BLaER1 treated with 17β-estradiol and CSF1 and Interleukin-3, amounts not matched to agents 10 nM and 100 nM (cell line): ENCODE data around the gene WDR45B.

ENCODE experiments used
- H3K27ac ChIP-seq, 11 experiments: shearing (Covaris generic); formaldehyde crosslinking; 2 replicates each; pipeline ENCODE4 v1.8.1; 2022
- H3K27me3 ChIP-seq, 11 experiments: shearing (Covaris generic); formaldehyde crosslinking; 2 replicates each; pipeline ENCODE4 v1.8.1; 2022
- H3K36me3 ChIP-seq, 11 experiments: shearing (Covaris generic); formaldehyde crosslinking; 2 replicates each; pipeline ENCODE4 v1.8.1; 2022
- H3K4me1 ChIP-seq, 10 experiments: shearing (Covaris generic); formaldehyde crosslinking; 2 replicates each; pipeline ENCODE4 v1.8.1; 2022
- H3K4me2 ChIP-seq, 11 experiments: shearing (Covaris generic); formaldehyde crosslinking; 2 replicates each; pipeline ENCODE4 v1.8.1; 2022
- H3K4me3 ChIP-seq, 10 experiments: shearing (Covaris generic); formaldehyde crosslinking; 2 replicates each; pipeline ENCODE4 v1.8.1; 2022
- H3K9ac ChIP-seq, 11 experiments: shearing (Covaris generic); formaldehyde crosslinking; 2 replicates each; pipeline ENCODE4 v1.8.1; 2022
- H3K9me3 ChIP-seq, 11 experiments: shearing (Covaris generic); formaldehyde crosslinking; replicated peaks in 1 of 11; 2 replicates each; pipeline ENCODE4 v1.8.1; 2022
- H4K20me1 ChIP-seq, 11 experiments: shearing (Covaris generic); formaldehyde crosslinking; 2 replicates each; pipeline ENCODE4 v1.8.1; 2022
- Cebpa-rat ChIP-seq, 11 experiments: shearing (Covaris generic); IDR thresholded peaks; 2 replicates each; pipeline ENCODE4 v1.8.1; 2022

The WDR45B gene

GRCh38 chr17:82647593-82648164 is 565 bp downstream of the WDR45B start:
- Histone ChIP-seq H3K4me3 (peak overlapping the region; percentile 81 to 100 (median 96)), H3K9me3 (no peaks in the 10 kb centered on the region), H3K27me3 (no peaks in the 10 kb centered on the region), H3K4me1 (peaks cover 26 to 33% (median 29%) of the 10 kb centered on the region in 10 experiments), H3K9ac (peak overlapping the region; percentile 93 to 99 (median 96)), H3K4me2 (peak overlapping the region; percentile 92 to 100 (median 98)), H4K20me1 (peaks cover 51 to 55% (median 54%) of the 10 kb centered on the region in 11 experiments; a peak in 21 of 22 replicates), H3K36me3 (peaks cover 20 to 38% (median 29%) of the 10 kb centered on the region in 11 experiments), H3K27ac (peak overlapping the region; percentile 88 to 96 (median 94))
- TF ChIP-seq Cebpa-rat (IDR thresholded peaks at IDR 0.05): no peak

DNA sequence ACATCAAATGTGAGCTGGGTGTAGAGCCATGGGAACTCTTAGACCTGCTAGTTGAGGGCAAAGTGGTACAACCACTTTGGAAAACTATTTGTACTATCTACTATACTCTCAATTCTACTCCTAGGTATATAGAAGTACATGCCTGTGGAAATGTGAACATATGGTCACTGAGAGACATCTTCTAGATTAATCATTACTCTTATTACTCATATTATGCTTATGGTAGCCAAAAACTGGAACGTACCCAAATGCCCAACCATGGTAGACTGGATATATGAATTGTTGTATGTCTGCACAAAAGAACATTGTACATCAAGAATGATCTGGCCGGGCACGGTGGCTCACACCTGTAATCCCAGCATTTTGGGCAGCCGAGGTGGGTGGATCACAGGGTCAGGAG is 2.7 kb downstream of the WDR45B start:
- Histone ChIP-seq H3K4me3 (no peak overlapping the region), H3K36me3 (peaks cover 42 to 60% (median 51%) of the 10 kb centered on the region in 11 experiments), H3K9me3 (no peaks in the 10 kb centered on the region), H3K27ac (no peak overlapping the region), H3K9ac (peak overlapping the region in 3 of 11 experiments; percentile 12 to 99 (median 96); a peak in 1 of 22 replicates), H3K4me2 (peak overlapping the region; percentile 92 to 100 (median 98); a peak in 17 of 22 replicates), H3K27me3 (no peaks in the 10 kb centered on the region), H3K4me1 (peaks cover 23 to 33% (median 29%) of the 10 kb centered on the region in 10 experiments), H4K20me1 (peaks cover 72 to 77% (median 75%) of the 10 kb centered on the region in 11 experiments; a peak in 21 of 22 replicates)
- TF ChIP-seq Cebpa-rat (IDR thresholded peaks at IDR 0.05): no peak

DNA sequence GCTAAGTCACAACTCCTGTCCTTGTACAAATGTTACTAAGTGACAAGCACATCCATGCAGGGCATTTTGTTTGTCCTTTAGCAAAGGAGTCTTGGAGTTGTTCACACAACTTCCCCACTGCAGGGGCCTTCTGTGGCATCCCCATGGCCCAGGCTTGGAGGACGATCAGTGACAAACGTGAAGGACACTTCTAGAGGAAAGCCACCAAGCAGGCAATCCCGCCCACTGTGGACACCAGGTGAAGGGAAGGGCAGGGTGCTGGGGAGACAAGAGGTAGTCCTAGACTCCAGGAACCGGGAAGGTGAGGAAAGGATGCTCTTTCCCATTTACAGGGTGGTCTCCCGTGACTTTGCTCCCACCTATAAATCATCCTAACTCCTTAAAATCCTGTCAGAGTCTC is 4.1 kb downstream of the WDR45B start:
- Histone ChIP-seq H3K4me3 (no peak overlapping the region), H3K4me1 (peaks cover 22 to 41% (median 26%) of the 10 kb centered on the region in 10 experiments), H3K27me3 (no peaks in the 10 kb centered on the region), H3K9me3 (no peaks in the 10 kb centered on the region), H3K9ac (peak overlapping the region in 6 of 11 experiments; percentile 5 to 41 (median 20); a peak in 5 of 22 replicates), H3K36me3 (peaks cover 56 to 74% (median 64%) of the 10 kb centered on the region in 11 experiments), H4K20me1 (peaks cover 86 to 91% (median 89%) of the 10 kb centered on the region in 11 experiments), H3K4me2 (no peak overlapping the region), H3K27ac (no peak overlapping the region)
- no peak for TF ChIP-seq Cebpa-rat (IDR thresholded peaks at IDR 0.05)

DNA sequence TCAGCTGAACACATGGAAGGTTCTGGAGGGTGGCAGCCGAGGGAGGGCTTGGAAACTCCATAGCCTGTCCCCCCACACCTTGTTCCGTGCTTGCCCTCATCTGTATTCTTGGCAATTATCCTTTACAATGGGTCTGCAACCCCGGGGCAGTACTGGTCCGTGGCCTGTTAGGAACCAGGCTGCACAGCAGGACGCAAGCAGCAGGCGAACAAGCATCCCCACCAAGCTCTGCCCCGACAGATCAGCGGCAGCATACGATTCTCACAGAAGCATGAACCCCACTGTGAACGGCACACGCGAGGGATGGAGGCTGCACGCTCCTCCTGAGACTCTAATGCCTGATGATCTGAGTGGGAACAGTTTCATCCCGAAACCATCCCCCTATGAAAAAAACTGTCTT is 6.2 kb downstream of the WDR45B start:
- H3K4me3 ChIP-seq: no peak overlapping the region
- H3K4me2 ChIP-seq: no peak overlapping the region
- TF ChIP-seq Cebpa-rat (IDR thresholded peaks at IDR 0.05): no peak
- H3K36me3 ChIP-seq: peaks cover 67 to 92% (median 82%) of the 10 kb centered on the region in 11 experiments
- peak overlapping the region in 2 of 11 experiments; percentile 8 to 19; a peak in 2 of 22 replicates for H3K9ac ChIP-seq
- no peaks in the 10 kb centered on the region for H3K27me3 ChIP-seq
- no peak overlapping the region for H3K27ac ChIP-seq
- peaks cover 5 to 10% (median 9%) of the 10 kb centered on the region in 11 experiments; a peak in 17 of 22 replicates for H3K9me3 ChIP-seq
- peaks cover 93 to 98% (median 97%) of the 10 kb centered on the region in 11 experiments for H4K20me1 ChIP-seq
- peaks cover 15 to 41% (median 19%) of the 10 kb centered on the region in 10 experiments for H3K4me1 ChIP-seq

DNA sequence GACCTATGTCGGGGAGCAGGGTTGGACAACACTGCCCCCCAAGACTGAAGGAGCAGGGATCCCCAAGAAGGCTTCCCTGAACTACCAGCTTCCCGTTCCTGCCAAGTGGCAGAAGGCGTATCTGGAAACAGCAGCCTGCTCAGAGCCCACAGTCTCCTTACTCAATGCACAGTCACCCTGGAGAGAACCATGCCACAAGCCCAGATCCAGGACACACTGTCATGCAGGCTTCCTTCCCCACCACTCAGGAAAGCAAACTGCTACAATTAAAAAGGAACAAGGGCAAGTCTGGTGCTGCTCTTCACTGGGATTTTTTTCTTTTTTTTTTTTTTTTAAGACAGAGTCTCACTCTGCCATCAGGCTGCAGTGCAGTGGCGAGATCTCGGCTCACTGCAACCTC is 8.2 kb downstream of the WDR45B start:
- Histone ChIP-seq H3K4me2 (no peak overlapping the region), H3K36me3 (peaks cover 87 to 98% (median 95%) of the 10 kb centered on the region in 11 experiments), H3K27me3 (no peaks in the 10 kb centered on the region), H3K9me3 (peaks cover 5 to 19% (median 14%) of the 10 kb centered on the region in 11 experiments; a peak in 17 of 22 replicates), H3K4me3 (no peak overlapping the region), H3K9ac (peak overlapping the region in 5 of 11 experiments; percentile 12 to 31 (median 17); a peak in 3 of 22 replicates), H3K4me1 (peaks cover 0 to 24% (median 2%) of the 10 kb centered on the region in 10 experiments; a peak in 8 of 20 replicates), H3K27ac (no peak overlapping the region; a peak in 1 of 22 replicates), H4K20me1 (peaks cover 92 to 98% (median 97%) of the 10 kb centered on the region in 11 experiments)
- no peak for TF ChIP-seq Cebpa-rat (IDR thresholded peaks at IDR 0.05)

DNA sequence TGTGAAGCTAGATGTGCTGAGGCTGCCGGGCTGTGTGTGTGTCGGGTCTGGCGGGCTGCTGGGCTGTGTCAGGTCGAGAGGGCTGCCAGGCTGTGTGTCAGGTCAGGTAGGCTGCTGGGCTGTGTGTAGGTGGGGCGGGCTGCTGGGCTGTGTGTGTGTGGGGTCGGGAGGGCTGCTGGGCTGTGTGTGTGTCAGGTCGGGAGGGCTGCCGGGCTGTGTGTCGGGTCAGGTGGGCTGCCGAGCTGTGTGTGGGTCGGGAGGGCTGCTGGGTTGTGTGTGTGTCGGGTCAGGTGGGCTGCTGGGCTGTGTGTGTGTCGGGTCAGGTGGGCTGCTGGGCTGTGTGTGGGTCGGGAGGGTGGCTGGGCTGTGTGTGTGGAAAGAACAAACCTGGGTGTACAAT is 8.6 kb downstream of the WDR45B start:
- Histone ChIP-seq H3K36me3 (peaks cover 90 to 98% (median 95%) of the 10 kb centered on the region in 11 experiments), H4K20me1 (peaks cover 92 to 98% (median 97%) of the 10 kb centered on the region in 11 experiments), H3K9me3 (peaks cover 5 to 19% (median 14%) of the 10 kb centered on the region in 11 experiments; a peak in 17 of 22 replicates), H3K27me3 (no peaks in the 10 kb centered on the region), H3K4me3 (no peak overlapping the region), H3K27ac (0 out of 22 replicates have a peak overlapping the region, but pooled peaks of 1 of the 11 experiments have one; percentile 14), H3K4me1 (peaks cover 0 to 24% (median 2%) of the 10 kb centered on the region in 10 experiments; a peak in 8 of 20 replicates), H3K9ac (no peak overlapping the region), H3K4me2 (no peak overlapping the region)
- TF ChIP-seq Cebpa-rat (IDR thresholded peaks at IDR 0.05): no peak

DNA sequence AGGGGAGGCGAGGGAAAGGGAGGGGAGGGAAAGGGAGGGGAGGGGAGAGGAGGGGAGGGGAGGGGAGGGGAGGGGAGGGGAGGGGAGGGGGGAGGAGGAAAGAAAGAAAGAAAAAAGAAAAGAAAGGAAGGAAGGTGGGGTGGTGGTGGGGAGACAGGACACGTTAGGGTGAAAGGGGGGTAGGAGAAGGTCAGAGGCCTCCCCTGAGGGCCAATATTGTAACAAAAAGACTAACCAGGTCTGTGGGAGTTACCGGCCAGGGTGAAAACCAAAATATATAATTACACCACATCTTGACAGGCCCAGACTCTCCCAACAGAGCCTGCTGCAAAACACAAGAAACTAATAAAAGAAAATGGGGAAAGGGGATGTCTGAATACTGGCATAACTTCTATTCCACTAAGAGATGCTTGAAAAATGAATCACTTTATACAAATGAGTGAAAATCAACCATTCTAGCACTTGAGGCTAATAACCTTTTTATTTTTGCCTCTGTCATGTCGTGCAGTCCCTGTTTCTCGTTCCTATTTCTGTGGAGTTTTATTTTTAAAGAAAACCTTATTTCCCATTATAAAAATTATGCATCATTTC is 10.0 kb downstream of the WDR45B start:
- H3K36me3 ChIP-seq: peaks cover 90 to 98% (median 95%) of the 10 kb centered on the region in 11 experiments
- no peaks in the 10 kb centered on the region for H3K27me3 ChIP-seq
- H4K20me1 ChIP-seq: peaks cover 92 to 98% (median 97%) of the 10 kb centered on the region in 11 experiments
- peaks cover 0 to 24% (median 2%) of the 10 kb centered on the region in 10 experiments; a peak in 8 of 20 replicates for H3K4me1 ChIP-seq
- no peak for TF ChIP-seq Cebpa-rat (IDR thresholded peaks at IDR 0.05)
- H3K9me3 ChIP-seq: peaks cover 5 to 19% (median 14%) of the 10 kb centered on the region in 11 experiments; a peak in 17 of 22 replicates
- no peak overlapping the region for H3K4me3 ChIP-seq
- H3K27ac ChIP-seq: no peak overlapping the region
- no peak overlapping the region for H3K9ac ChIP-seq
- H3K4me2 ChIP-seq: no peak overlapping the region

- H3K27ac ChIP-seq: no peak overlapping the region; a peak in 1 of 22 replicates
- H3K36me3 ChIP-seq: peaks cover 90 to 98% (median 95%) of the 10 kb centered on the region in 11 experiments
- no peak overlapping the region for H3K4me3 ChIP-seq
- no peak overlapping the region for H3K4me2 ChIP-seq
- no peak overlapping the region for H3K9ac ChIP-seq
- peaks cover 90 to 98% (median 97%) of the 10 kb centered on the region in 11 experiments for H4K20me1 ChIP-seq
- peaks cover 5 to 19% (median 14%) of the 10 kb centered on the region in 11 experiments; a peak in 17 of 22 replicates for H3K9me3 ChIP-seq
- no peaks in the 10 kb centered on the region for H3K27me3 ChIP-seq
- peaks cover 0 to 24% (median 2%) of the 10 kb centered on the region in 10 experiments; a peak in 8 of 20 replicates for H3K4me1 ChIP-seq
- no peak for TF ChIP-seq Cebpa-rat (IDR thresholded peaks at IDR 0.05)
Measured at GRCh38 chr17:82636626-82637598, 11.3 kb downstream of the WDR45B start.
